ENCODE results near the gene ASCL4. TPM values are rescaled to one million over a fixed set of nuclear protein-coding genes. Genes with fewer than 3 reads are reported as not detected.

The ASCL4 gene
- total and polyA plus RNA-seq, 2 of the 4 experiments (the other 2 are of a cell fraction) = not detected

GRCh38 chr12:107798580-107798979 is 24.1 kb downstream of the ASCL4 start:
- no peak overlapping the region for H3K4me3 ChIP-seq (ENCODE audit: insufficient read depth, low read depth, low read length)
- BruUV-seq (replicated peaks) = no TSS peak
- H3K27ac ChIP-seq (ENCODE audit: insufficient read depth, low read length) = no peak overlapping the region
- no peak overlapping the region for H3K23ac ChIP-seq (ENCODE audit: low read depth, low read length)
- in situ Hi-C loops (cut with MboI; ENCODE audit: low sequenced_read_pairs) (no loop called here), dilution Hi-C loops (cut with HindIII; ENCODE audit: low sequenced_read_pairs, unreplicated experiment) (no loop called here), intact Hi-C loops (cut with micrococcal nuclease) (no loop called here)
- H3K9ac ChIP-seq (ENCODE audit: low read depth, low read length) = no peak overlapping the region
- H4K91ac ChIP-seq (ENCODE audit: insufficient read depth, low read depth, low read length) = no peak overlapping the region
- H3K4ac ChIP-seq (ENCODE audit: low read depth, low read length) = no peak overlapping the region
- CTCF ChIA-PET = no interaction called here
- no peak overlapping the region for H2BK15ac ChIP-seq (ENCODE audit: low read depth, low read length)
- no peak overlapping the region for H2BK20ac ChIP-seq (ENCODE audit: low read depth, low read length)
- no peak overlapping the region for H2AK5ac ChIP-seq (ENCODE audit: low read depth, low read length)
- H3K4me2 ChIP-seq (ENCODE audit: low read depth, low read length) = no peak overlapping the region
- no peaks in the 10 kb centered on the region for H3K9me1 ChIP-seq (ENCODE audit: insufficient read depth, low read length)
- no peaks in the 10 kb centered on the region for H3K4me1 ChIP-seq (ENCODE audit: control insufficient read depth, insufficient read depth, low read length)
- no peak for TF ChIP-seq POLR2A (IDR thresholded peaks at IDR 0.05; ENCODE audit: low read depth, low read length)
- TF ChIP-seq USF2 (IDR thresholded peaks at IDR 0.05; ENCODE audit: low read depth, low read length) = no peak
- no peak for TF ChIP-seq NFE2L2 (IDR thresholded peaks at IDR 0.05; ENCODE audit: low read depth, low read length)
- TF ChIP-seq MAFK (IDR thresholded peaks at IDR 0.05; ENCODE audit: low read depth, low read length) = no peak
- no peak for TF ChIP-seq RAD21 (IDR thresholded peaks at IDR 0.05; ENCODE audit: low read length)
- no peak for TF ChIP-seq MXI1 (IDR thresholded peaks at IDR 0.05; ENCODE audit: borderline replicate concordance, low read depth, low read length)
- no peak for TF ChIP-seq BHLHE40 (IDR thresholded peaks at IDR 0.05; ENCODE audit: low read depth, low read length)
- H3K36me3 ChIP-seq (ENCODE audit: control insufficient read depth, insufficient read depth, low read length) = no peaks in the 10 kb centered on the region
- no peak overlapping the region for H2AK9ac ChIP-seq (replicated peaks; ENCODE audit: low read depth, low read length, poor library complexity)
- H3K56ac ChIP-seq (ENCODE audit: extremely low read depth, insufficient read depth, low read length) = no peak overlapping the region
- no peak overlapping the region for H3K18ac ChIP-seq (ENCODE audit: low read depth, low read length)
- no peak overlapping the region for H2BK120ac ChIP-seq (ENCODE audit: low read depth, low read length)
- WGBS, 2 experiments (ENCODE audit: extremely low coverage in 2 of 2, insufficient read length in 1 of 2) = no CpG with 5 or more reads among the region's 3 CpGs
- no peak overlapping the region for H4K8ac ChIP-seq (ENCODE audit: low read depth in 2 of 2, low read length in 2 of 2)
- no peak for ATAC-seq (ENCODE audit: low read depth)
- no peaks in the 10 kb centered on the region for H3K9me3 ChIP-seq (ENCODE audit: control insufficient read depth, insufficient read depth, low read length)
- H3K14ac ChIP-seq (replicated peaks; ENCODE audit: low read depth, low read length) = no peak overlapping the region
- H4K5ac ChIP-seq (ENCODE audit: low read depth, low read length) = no peak overlapping the region
- no peak for DNase-seq
- no peaks in the 10 kb centered on the region for H4K20me1 ChIP-seq (ENCODE audit: insufficient read depth, low read length)
- no peak overlapping the region for H2BK5ac ChIP-seq (ENCODE audit: low read depth, low read length, poor library complexity, severe bottlenecking)
- H2AFZ ChIP-seq (replicated peaks; ENCODE audit: low read length, poor library complexity) = no peak overlapping the region
- H3K79me1 ChIP-seq (ENCODE audit: low read depth in 1 of 2, low read length in 2 of 2) = no peaks in the 10 kb centered on the region
- POLR2A ChIA-PET (ENCODE audit: unreplicated experiment) = no interaction called here
- H3K27me3 ChIP-seq (ENCODE audit: control insufficient read depth, insufficient read depth, low read length) = no peaks in the 10 kb centered on the region

All from IMR-90 (cell line).